GM21717 (cell line): ENCODE measurements around the gene GFER.
"Not testable (repeated sequence)": the region's sequence is repeated elsewhere in the genome, so short reads cannot be mapped to it uniquely, and the experiment has no call there.

Experiments
- ATAC-seq: cut with Tn5 transposase; IDR thresholded peaks from one replicate; pipeline ENCODE4 v1.9.1; 2021; ENCODE audit warnings: mild to moderate bottlenecking, moderate library complexity; ENCODE audit not compliant: unreplicated experiment

Gene GFER

GRCh38 chr16:2025251-2025650 is 41.3 kb downstream of the GFER start:
- ATAC-seq = no peak

GRCh38 chr16:2025878-2026460 is 42.0 kb downstream of the GFER start:
- no peak for ATAC-seq

- ATAC-seq = no peak
Observed at GRCh38 chr16:2026461-2027023, 42.5 kb downstream of the GFER start, which contains the start of gene NHERF2. NHERF2 (plus strand) TSS chr16:2026902; CDS start chr16:2027006, 104 bp downstream.

GRCh38 chr16:2027024-2028010 is 43.3 kb downstream of the GFER start:
- no peak for ATAC-seq

- ATAC-seq = no peak
Observed at GRCh38 chr16:2028146-2028545, 44.2 kb downstream of the GFER start.

- no peak for ATAC-seq
Observed at GRCh38 chr16:2028620-2029220, 44.7 kb downstream of the GFER start.

GRCh38 chr16:2029350-2029749 is 45.4 kb downstream of the GFER start:
- no peak for ATAC-seq

- no peak for ATAC-seq
Observed at GRCh38 chr16:2030036-2030435, 46.0 kb downstream of the GFER start.

GRCh38 chr16:2031081-2031577 is 47.1 kb downstream of the GFER start:
- ATAC-seq = no peak

- no peak for ATAC-seq
Observed at GRCh38 chr16:2032285-2033056, 48.5 kb downstream of the GFER start.

- ATAC-seq = no peak
Observed at GRCh38 chr16:2033057-2033908, 49.3 kb downstream of the GFER start.

- not testable (repeated sequence) for ATAC-seq
Observed at GRCh38 chr16:2033909-2034695, 50.1 kb downstream of the GFER start.

- no peak for ATAC-seq
Observed at GRCh38 chr16:2034696-2035430, 50.9 kb downstream of the GFER start.

GRCh38 chr16:2035431-2036199 is 51.6 kb downstream of the GFER start:
- ATAC-seq = no peak

- ATAC-seq = no peak
Observed at GRCh38 chr16:2036200-2036966, 52.4 kb downstream of the GFER start.

- no peak for ATAC-seq
Observed at GRCh38 chr16:2037115-2037514, 53.1 kb downstream of the GFER start.
